ENCODE results near the gene MXD3. TPM values are rescaled to one million over a fixed set of nuclear protein-coding genes. Genes with fewer than 3 reads are reported as not detected.

MXD3 gene
- total RNA-seq, 4 donors from 2014 or later: 4.9 to 19.8 (median 13.2) TPM

GRCh38 chr5:177357459-177358351, 46.0 kb upstream of the MXD3 start, which contains the start of gene RGS14:
Gene RGS14, plus strand, starts transcription at chr5:177357924. Its CDS starts 101 bp downstream, at chr5:177358025.
- DNase-seq (ENCODE audit: low spot score in 2 of 2): peak in 1 of 2 donors; percentile 87
- WGBS, 2 donors: 16 to 25% methylated on average over 22 to 37 of the region's 37 CpGs
- intact Hi-C loops (cut with DNase I; ENCODE audit: low total_unique reads): no loop called here

GRCh38 chr5:177357146-177357458, 45.4 kb upstream of the MXD3 start:
- H3K4me3 ChIP-seq (ENCODE audit: low read depth, poor library complexity, severe bottlenecking): no peak overlapping the region
- DNase-seq (ENCODE audit: low spot score in 2 of 2): no peak
- WGBS, 2 donors: 81% methylated on average over 4 of the region's 5 CpGs
- intact Hi-C loops (cut with DNase I; ENCODE audit: low total_unique reads): no loop called here
- no peak for TF ChIP-seq CTCF (IDR thresholded peaks at IDR 0.05)
- TF ChIP-seq POLR2A (IDR thresholded peaks at IDR 0.05): no peak

More at GRCh38 chr5:177357459-177358351, 46.0 kb upstream of the MXD3 start, which contains the start of gene RGS14:
- H3K4me3 ChIP-seq (ENCODE audit: low read depth, poor library complexity, severe bottlenecking): peak within 1 kb of the TSS; percentile 20
- no peak for TF ChIP-seq CTCF (IDR thresholded peaks at IDR 0.05)
- no peak for TF ChIP-seq POLR2A (IDR thresholded peaks at IDR 0.05)

- WGBS, 2 donors: 62 to 63% methylated on average over 3 of the region's 3 CpGs
- DNase-seq (ENCODE audit: low spot score in 2 of 2): no peak
- no peak for TF ChIP-seq POLR2A (IDR thresholded peaks at IDR 0.05)
- no peak for TF ChIP-seq CTCF (IDR thresholded peaks at IDR 0.05)
- H3K4me3 ChIP-seq (ENCODE audit: low read depth, poor library complexity, severe bottlenecking): no peak overlapping the region
- intact Hi-C loops (cut with DNase I; ENCODE audit: low total_unique reads): no loop called here
These were observed 45.0 kb upstream of the MXD3 start for GRCh38 chr5:177356746-177357145.

GRCh38 chr5:177355868-177356168, 44.1 kb upstream of the MXD3 start:
- no peak for DNase-seq (ENCODE audit: low spot score in 2 of 2)
- TF ChIP-seq CTCF (IDR thresholded peaks at IDR 0.05) (no peak), POLR2A (IDR thresholded peaks at IDR 0.05) (no peak)
- intact Hi-C loops (cut with DNase I; ENCODE audit: low total_unique reads): no loop called here
- H3K4me3 ChIP-seq (ENCODE audit: low read depth, poor library complexity, severe bottlenecking): no peak overlapping the region
- WGBS, 2 donors: 27 to 30% methylated on average over 1 of the region's 1 CpG

GRCh38 chr5:177355162-177355867, 43.6 kb upstream of the MXD3 start:
- TF ChIP-seq POLR2A (IDR thresholded peaks at IDR 0.05): no peak
- TF ChIP-seq CTCF (IDR thresholded peaks at IDR 0.05): no peak
- no peak overlapping the region for H3K4me3 ChIP-seq (ENCODE audit: low read depth, poor library complexity, severe bottlenecking)
- intact Hi-C loops (cut with DNase I; ENCODE audit: low total_unique reads): no loop called here
- 74 to 77% methylated on average over 1 of the region's 1 CpG for WGBS, 2 donors
- DNase-seq (ENCODE audit: low spot score in 2 of 2): no peak
